Measurements from ENCODE around the gene GPM6B.

DNA sequence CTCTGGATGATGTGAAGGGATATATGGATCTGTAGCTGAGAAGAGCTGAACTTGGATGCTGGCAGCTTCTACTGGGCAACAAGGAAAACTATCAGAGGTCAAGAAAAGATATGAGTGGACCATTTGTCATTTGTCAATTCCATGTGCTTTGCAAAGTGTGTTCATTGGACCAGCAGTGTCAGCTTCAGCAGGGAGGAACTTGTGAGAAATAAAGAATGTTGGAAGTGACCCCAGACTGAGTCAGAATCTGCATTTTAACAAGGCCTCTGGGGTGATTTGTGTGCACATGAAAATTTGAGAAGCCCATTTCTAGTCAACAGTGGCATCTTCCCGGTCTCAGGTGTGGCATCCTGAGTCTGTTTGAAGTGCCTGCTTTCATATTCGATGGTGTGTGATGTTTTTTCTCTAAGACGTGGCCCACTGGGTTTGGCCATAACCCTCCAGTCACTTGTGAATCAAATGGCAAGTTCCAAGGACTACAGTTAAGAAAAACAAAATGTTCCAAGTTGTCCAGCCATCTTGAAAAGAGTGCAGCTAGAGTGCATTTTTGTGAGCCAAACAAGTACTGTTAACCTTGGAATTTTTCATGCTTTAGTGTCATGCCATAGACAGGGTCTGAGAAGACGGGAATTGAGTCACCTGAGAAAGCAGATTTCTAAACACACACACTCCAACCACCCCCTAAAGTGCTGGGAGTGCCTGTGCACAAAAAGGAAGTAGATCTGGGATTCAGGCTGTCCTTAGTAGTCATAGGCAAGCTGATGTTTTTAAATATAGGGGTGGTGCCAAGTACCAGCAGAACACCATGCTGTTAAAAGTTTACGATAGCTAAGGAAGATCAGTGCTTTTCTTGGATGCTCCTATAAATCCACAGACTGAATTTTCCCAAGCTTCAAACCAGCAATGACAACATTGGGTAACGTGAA, 26.4 kb downstream of the GPM6B start:
- TF ChIP-seq GABPA (IDR thresholded peaks at IDR 0.05; ENCODE audit: low read depth) (no peak), CTCF (IDR thresholded peaks at IDR 0.05; ENCODE audit: insufficient read depth, low read length) (no peak), POLR2AphosphoS5 (IDR thresholded peaks at IDR 0.05; ENCODE audit: low read depth) (no peak)
- TF ChIP-seq, protein P1, sequence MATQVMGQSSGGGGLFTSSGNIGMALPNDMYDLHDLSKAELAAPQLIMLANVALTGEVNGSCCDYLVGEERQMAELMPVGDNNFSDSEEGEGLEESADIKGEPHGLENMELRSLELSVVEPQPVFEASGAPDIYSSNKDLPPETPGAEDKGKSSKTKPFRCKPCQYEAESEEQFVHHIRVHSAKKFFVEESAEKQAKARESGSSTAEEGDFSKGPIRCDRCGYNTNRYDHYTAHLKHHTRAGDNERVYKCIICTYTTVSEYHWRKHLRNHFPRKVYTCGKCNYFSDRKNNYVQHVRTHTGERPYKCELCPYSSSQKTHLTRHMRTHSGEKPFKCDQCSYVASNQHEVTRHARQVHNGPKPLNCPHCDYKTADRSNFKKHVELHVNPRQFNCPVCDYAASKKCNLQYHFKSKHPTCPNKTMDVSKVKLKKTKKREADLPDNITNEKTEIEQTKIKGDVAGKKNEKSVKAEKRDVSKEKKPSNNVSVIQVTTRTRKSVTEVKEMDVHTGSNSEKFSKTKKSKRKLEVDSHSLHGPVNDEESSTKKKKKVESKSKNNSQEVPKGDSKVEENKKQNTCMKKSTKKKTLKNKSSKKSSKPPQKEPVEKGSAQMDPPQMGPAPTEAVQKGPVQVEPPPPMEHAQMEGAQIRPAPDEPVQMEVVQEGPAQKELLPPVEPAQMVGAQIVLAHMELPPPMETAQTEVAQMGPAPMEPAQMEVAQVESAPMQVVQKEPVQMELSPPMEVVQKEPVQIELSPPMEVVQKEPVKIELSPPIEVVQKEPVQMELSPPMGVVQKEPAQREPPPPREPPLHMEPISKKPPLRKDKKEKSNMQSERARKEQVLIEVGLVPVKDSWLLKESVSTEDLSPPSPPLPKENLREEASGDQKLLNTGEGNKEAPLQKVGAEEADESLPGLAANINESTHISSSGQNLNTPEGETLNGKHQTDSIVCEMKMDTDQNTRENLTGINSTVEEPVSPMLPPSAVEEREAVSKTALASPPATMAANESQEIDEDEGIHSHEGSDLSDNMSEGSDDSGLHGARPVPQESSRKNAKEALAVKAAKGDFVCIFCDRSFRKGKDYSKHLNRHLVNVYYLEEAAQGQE (IDR thresholded peaks at IDR 0.05; ENCODE audit: insufficient replicate concordance, low read depth), result no peak
